HEK293 (cell line): Measurements from ENCODE around the gene CMIP.

ENCODE experiments used
- CTCF ChIP-seq: fragments of 450-650 bp; formaldehyde crosslinking; IDR thresholded peaks from 2 replicates; pipeline ENCODE4 v1.5.1; 2016; ENCODE audit warnings: missing biosample characterization, missing genetic modification characterization
- SALL2 ChIP-seq: fragments of 450-650 bp; formaldehyde crosslinking; IDR thresholded peaks from 2 replicates; pipeline ENCODE4 v1.5.0; 2017; ENCODE audit warnings: missing biosample characterization, mild to moderate bottlenecking, missing genetic modification characterization, borderline replicate concordance
- ZNF513 ChIP-seq: fragments of 450-650 bp; IDR thresholded peaks from 2 replicates; pipeline ENCODE4 v1.5.1; 2018; ENCODE audit warnings: missing biosample characterization, missing genetic modification characterization

- TF ChIP-seq CTCF (tag by site-specific recombination), result no peak
- no peak for TF ChIP-seq ZNF513 (tag by site-specific recombination)
- TF ChIP-seq SALL2 (tag by site-specific recombination), result no peak
These were observed 75.5 kb downstream of the CMIP start for GRCh38 chr16:81520151-81520470.
